NB4 (cell line): Measurements from ENCODE around the gene LAIR1.

Experiments
- CTCF ChIP-seq: IDR thresholded peaks from one replicate; pipeline ENCODE4 v1.5.1; 2012; ENCODE audit warnings: low read depth, low read length
- MAX ChIP-seq: IDR thresholded peaks from 2 replicates; pipeline ENCODE4 v1.6.1; 2011; ENCODE audit warnings: low read depth, low read length
- POLR2A ChIP-seq: IDR thresholded peaks from 2 replicates; pipeline ENCODE4 v1.6.1; 2011; ENCODE audit warnings: mild to moderate bottlenecking; ENCODE audit not compliant: insufficient read length; ENCODE audit errors: extremely low read depth

GRCh38 chr19:54369082-54369687 is 4.5 kb upstream of the LAIR1 start:
- no peak for TF ChIP-seq CTCF
- peak; percentile 22 for TF ChIP-seq POLR2A
- no peak for TF ChIP-seq MAX
